Body of pancreas (tissue), 4 donors: ENCODE measurements around the gene PKM. TPM values are rescaled to one million over a fixed set of nuclear protein-coding genes. Genes with fewer than 3 reads are reported as not detected.

Source experiments
- ATAC-seq: fragments of 150-250 bp; one replicate; pipeline ENCODE4 v1.9.1; 2016
- DNase-seq, 4 donors: peaks; one replicate each; pipeline ENCODE4 v3.0.0-alpha.2; 2019
- H3K27ac ChIP-seq, 4 donors: fragments of 200-600 bp; sonication (generic); 1 replicate in 3 of 4; 2 replicates in 1 of 4; pipeline versions ENCODE4 v1.5.1 to v1.6.1; 2016 to 2019; ENCODE audit warnings: mild to moderate bottlenecking in 1 of 4, mixed read lengths in 1 of 4, moderate library complexity in 1 of 4
- H3K27me3 ChIP-seq, 2 donors: fragments of 200-600 bp; sonication (generic); one replicate each; pipeline ENCODE4 v1.6.0; 2016; ENCODE audit warnings: mild to moderate bottlenecking in 1 of 2
- H3K36me3 ChIP-seq, 2 donors: fragments of 200-600 bp; sonication (generic); replicated peaks in 1 of 2; 2 replicates each; pipeline ENCODE4 v1.5.1; 2016; ENCODE audit warnings: low read depth in 2 of 2; ENCODE audit not compliant: insufficient read depth in 1 of 2
- H3K4me1 ChIP-seq: fragments of 200-600 bp; sonication (generic); one replicate; pipeline ENCODE4 v1.6.0; 2016
- H3K4me3 ChIP-seq, 2 donors: fragments of 200-600 bp; sonication (generic); 1 replicate in 1 of 2; 2 replicates in 1 of 2; pipeline ENCODE4 v1.5.1; 2016 to 2019
- H3K9me3 ChIP-seq, 3 donors: fragments of 200-600 bp; sonication (generic); 1 replicate in 2 of 3; 2 replicates in 1 of 3; pipeline ENCODE4 v1.5.1; 2016
- POLR2A ChIP-seq, 3 donors: fragments of 450-650 bp; IDR thresholded peaks; one replicate each; pipeline ENCODE4 v1.6.1; 2016; ENCODE audit warnings: antibody characterized with exemption in 3 of 3, mild to moderate bottlenecking in 2 of 3
- whole genome bisulfite sequencing, 2 donors: methylation state at CpG; one replicate each; pipeline ENCODE4 v1.1.5; 2017; 5-methylcytosine and 5-hydroxymethylcytosine counted together
- intact Hi-C: fragments of 100-400 bp; cut with DNase I; formaldehyde crosslinking; loops from one replicate; pipeline ENCODE4 v1.15.1; 2023
- total RNA-seq, 2 donors: library from RNA; depleted of rRNA; stranded (reverse); fragments of >200 nt; gene quantifications; one replicate each; pipeline ENCODE4 v1.1.0, GENCODE V29; 2016
- TF ChIP-seq, protein P1 (sequence below), 7 experiments: fragments of 450-650 bp in 4 of 7; fragments of 200-600 bp in 3 of 7; sonication (generic) in 3 of 7; IDR thresholded peaks; one replicate each; pipeline ENCODE4 v1.5.1; 2016 to 2019; ENCODE audit warnings: antibody characterized with exemption in 7 of 7

Gene PKM
- total RNA-seq, 2 donors from 2014 or later, result 96.9 to 105 TPM

DNA sequence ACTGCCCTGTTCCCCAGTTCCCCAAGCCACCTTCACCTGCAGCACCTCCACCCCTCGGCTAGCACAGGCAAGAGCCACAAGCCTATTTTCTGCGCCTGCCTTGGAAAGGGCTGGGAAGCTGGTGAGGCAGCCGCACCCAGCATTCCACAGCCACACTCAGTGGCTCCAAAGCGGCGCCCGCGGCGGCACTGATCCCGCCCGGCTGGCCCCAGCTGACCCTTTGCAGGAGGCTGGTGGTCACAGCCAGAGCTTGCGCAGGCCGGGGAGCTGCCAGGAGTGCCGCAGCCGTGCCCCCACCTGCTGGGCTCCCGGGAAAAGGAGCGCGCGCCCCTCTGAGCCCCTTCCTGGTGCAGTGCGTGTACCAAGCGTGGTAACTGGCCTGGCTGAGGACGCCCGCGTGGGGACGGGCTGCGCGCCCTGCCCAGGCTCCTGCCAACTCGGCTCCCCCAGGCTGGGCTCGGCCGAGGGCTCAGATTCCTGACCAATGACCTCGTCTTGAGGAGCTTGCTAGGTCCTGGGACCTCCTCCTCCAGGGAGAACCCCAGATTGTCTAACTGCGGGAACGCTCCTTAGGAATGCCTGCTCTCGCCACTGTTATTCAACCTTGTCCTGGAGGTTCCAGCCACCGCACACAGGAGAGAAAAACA, 46.7 kb downstream of the PKM start:
- WGBS, 2 donors, result 4 to 13% methylated on average over 11 to 34 of the region's 34 CpGs
- Histone ChIP-seq H3K4me1 (peaks cover 8% of the 10 kb centered on the region), H3K4me3 (no peak overlapping the region), H3K27me3 (no peaks in the 10 kb centered on the region), H3K9me3 (no peaks in the 10 kb centered on the region), H3K27ac (no peak overlapping the region), H3K36me3 (no peaks in the 10 kb centered on the region)
- intact Hi-C loops, result no loop called here
- TF ChIP-seq, protein P1, sequence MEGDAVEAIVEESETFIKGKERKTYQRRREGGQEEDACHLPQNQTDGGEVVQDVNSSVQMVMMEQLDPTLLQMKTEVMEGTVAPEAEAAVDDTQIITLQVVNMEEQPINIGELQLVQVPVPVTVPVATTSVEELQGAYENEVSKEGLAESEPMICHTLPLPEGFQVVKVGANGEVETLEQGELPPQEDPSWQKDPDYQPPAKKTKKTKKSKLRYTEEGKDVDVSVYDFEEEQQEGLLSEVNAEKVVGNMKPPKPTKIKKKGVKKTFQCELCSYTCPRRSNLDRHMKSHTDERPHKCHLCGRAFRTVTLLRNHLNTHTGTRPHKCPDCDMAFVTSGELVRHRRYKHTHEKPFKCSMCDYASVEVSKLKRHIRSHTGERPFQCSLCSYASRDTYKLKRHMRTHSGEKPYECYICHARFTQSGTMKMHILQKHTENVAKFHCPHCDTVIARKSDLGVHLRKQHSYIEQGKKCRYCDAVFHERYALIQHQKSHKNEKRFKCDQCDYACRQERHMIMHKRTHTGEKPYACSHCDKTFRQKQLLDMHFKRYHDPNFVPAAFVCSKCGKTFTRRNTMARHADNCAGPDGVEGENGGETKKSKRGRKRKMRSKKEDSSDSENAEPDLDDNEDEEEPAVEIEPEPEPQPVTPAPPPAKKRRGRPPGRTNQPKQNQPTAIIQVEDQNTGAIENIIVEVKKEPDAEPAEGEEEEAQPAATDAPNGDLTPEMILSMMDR (IDR thresholded peaks at IDR 0.05), result no peak
- TF ChIP-seq POLR2A (IDR thresholded peaks at IDR 0.05), result peak in 1 of 3 donors; percentile 9
- DNase-seq (peak in 3 of 4 donors; percentile 20 to 51 (median 30)), ATAC-seq (peak; percentile 78)

DNA sequence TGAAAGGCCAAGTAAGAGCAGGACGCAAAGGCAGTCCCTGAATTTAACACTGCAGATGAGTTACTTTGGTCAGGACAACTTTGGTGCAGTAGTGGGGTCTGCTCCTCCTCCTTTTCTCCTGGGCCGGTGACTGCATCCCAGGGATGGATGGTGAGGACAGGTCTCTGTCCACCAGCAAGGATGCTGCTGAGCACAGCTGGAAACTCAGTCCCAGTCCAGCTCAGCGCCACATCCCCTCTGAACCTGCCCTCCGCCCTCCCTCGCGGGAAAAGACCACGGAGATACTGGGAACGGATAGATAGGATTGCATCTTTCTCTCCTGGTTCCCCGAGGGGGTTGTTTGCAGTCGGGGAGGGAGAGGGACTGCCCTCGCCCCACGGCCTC, 47.2 kb downstream of the PKM start:
- Histone ChIP-seq H3K4me1 (peaks cover 8% of the 10 kb centered on the region), H3K36me3 (no peaks in the 10 kb centered on the region), H3K27me3 (no peaks in the 10 kb centered on the region), H3K9me3 (no peaks in the 10 kb centered on the region), H3K27ac (no peak overlapping the region), H3K4me3 (no peak overlapping the region)
- DNase-seq, result no peak
- TF ChIP-seq, protein P1 (IDR thresholded peaks at IDR 0.05), result no peak
- TF ChIP-seq POLR2A (IDR thresholded peaks at IDR 0.05), result no peak
- 32 to 33% methylated on average over 6 to 12 of the region's 12 CpGs for WGBS, 2 donors
- ATAC-seq, result no peak
- intact Hi-C loops, result no loop called here

- Histone ChIP-seq H3K4me1 (peaks cover 8% of the 10 kb centered on the region), H3K36me3 (no peaks in the 10 kb centered on the region), H3K9me3 (no peaks in the 10 kb centered on the region), H3K4me3 (no peak overlapping the region), H3K27me3 (no peaks in the 10 kb centered on the region), H3K27ac (no peak overlapping the region)
- intact Hi-C loops, result no loop called here
- no peak for ATAC-seq
- TF ChIP-seq, protein P1 (IDR thresholded peaks at IDR 0.05), result no peak
- TF ChIP-seq POLR2A (IDR thresholded peaks at IDR 0.05), result no peak
- WGBS, 2 donors, result 76 to 87% methylated on average over 3 of the region's 3 CpGs
- no peak for DNase-seq
Observed at GRCh38 chr15:72182673-72183072, 48.3 kb downstream of the PKM start.

DNA sequence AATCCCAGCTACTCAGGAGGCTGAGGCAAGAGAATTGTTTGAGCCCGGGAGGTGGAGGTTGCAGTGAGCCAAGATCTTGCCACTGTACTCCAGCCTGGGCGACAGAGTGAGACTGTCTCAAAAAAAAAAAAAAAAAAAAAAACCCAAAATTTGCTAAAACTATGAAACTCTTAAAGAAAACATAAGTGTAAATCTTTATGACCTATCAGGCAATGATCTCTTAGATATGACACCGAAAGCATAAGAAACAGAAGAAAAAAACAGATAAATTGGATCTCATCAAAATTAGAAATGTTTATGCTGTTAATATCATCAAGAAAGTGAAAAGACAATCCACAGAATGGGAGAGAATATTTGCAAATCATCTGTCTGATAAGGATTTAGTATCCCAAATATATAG, 48.7 kb downstream of the PKM start:
- H3K27ac ChIP-seq, result no peak overlapping the region
- no peak for TF ChIP-seq POLR2A (IDR thresholded peaks at IDR 0.05)
- TF ChIP-seq, protein P1 (IDR thresholded peaks at IDR 0.05), result no peak
- intact Hi-C loops, result no loop called here
- DNase-seq (no peak), ATAC-seq (no peak)
- H3K4me1 ChIP-seq, result peaks cover 8% of the 10 kb centered on the region
- WGBS, 2 donors, result 85 to 93% methylated on average over 3 of the region's 3 CpGs
- no peaks in the 10 kb centered on the region for H3K36me3 ChIP-seq
- no peak overlapping the region for H3K4me3 ChIP-seq
- H3K9me3 ChIP-seq, result no peaks in the 10 kb centered on the region
- H3K27me3 ChIP-seq, result no peaks in the 10 kb centered on the region

- H3K36me3 ChIP-seq, result no peaks in the 10 kb centered on the region
- no peak overlapping the region for H3K27ac ChIP-seq
- no peaks in the 10 kb centered on the region for H3K9me3 ChIP-seq
- no peak overlapping the region for H3K4me3 ChIP-seq
- ATAC-seq, result no peak
- H3K4me1 ChIP-seq, result peaks cover 8% of the 10 kb centered on the region
- intact Hi-C loops, result no loop called here
- peaks cover 0 to 4% of the 10 kb centered on the region in 2 donors for H3K27me3 ChIP-seq
- TF ChIP-seq POLR2A (IDR thresholded peaks at IDR 0.05), result no peak
- TF ChIP-seq, protein P1 (IDR thresholded peaks at IDR 0.05), result no peak
- 66 to 67% methylated on average over 5 of the region's 5 CpGs for WGBS, 2 donors
- no peak for DNase-seq
Observed at GRCh38 chr15:72180761-72181324, 50.1 kb downstream of the PKM start.
